GM21576 (cell line): ENCODE data around the gene KPNA2.
"Not testable (repeated sequence)": the region's sequence is repeated elsewhere in the genome, so short reads cannot be mapped to it uniquely, and the experiment has no call there.

Experiments
- ATAC-seq: cut with Tn5 transposase; IDR thresholded peaks from one replicate; pipeline ENCODE4 v1.9.1; 2021; ENCODE audit warnings: mild to moderate bottlenecking, moderate library complexity; ENCODE audit not compliant: unreplicated experiment

The KPNA2 gene

GRCh38 chr17:68035523-68036303 is at the start of gene KPNA2:
Gene KPNA2 (plus strand): TSS chr17:68035735. CDS start chr17:68037133, 1,398 bp downstream.
- peak; percentile 90 for ATAC-seq

DNA sequence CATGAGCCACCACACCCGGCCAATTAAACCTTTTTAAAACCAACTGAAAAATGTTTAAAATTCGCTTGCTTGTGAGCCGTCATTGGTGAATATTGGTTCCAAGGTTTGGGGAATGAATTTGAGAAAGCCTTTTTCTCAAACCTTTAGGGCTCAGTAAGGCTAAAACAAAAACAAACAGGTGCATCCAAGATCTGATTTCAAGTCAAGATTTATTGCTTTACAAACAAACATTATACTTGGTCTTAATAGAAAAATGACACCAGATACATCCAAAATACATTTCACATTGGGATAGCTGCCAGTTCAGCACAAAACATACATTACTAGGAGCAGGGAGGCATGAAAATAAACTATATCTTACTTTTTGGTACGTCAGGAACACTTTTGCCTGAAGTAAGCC is 44.6 kb upstream of the KPNA2 start:
- no peak for ATAC-seq

DNA sequence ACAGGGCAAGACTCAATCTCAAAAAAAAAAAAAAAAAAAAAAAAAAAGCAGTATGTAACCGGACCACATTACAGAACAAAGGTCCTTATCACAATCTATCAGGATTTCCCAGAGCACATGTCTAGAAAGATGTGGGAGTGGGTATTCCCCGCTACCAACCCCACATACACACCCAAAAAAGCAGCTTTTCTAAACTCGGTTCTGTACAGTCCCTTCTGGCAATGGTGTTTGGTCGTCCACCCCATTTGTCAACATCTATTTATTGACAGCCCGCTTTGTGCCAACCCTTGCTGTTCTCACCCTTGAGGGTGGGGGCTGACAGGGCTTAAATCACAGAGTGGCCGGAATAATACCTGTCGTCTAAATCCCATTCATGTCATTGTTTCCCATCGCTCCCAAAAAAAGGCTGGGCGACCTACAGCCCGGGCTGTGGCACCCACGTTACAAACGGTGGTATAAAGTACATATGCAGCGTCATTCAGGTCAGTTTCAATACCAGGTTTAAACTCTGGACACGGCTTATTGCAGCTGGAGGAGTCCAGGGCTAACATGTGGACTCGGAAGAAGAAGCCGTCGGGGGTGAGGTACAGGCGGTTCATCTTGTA is 42.9 kb upstream of the KPNA2 start:
- no peak for ATAC-seq

DNA sequence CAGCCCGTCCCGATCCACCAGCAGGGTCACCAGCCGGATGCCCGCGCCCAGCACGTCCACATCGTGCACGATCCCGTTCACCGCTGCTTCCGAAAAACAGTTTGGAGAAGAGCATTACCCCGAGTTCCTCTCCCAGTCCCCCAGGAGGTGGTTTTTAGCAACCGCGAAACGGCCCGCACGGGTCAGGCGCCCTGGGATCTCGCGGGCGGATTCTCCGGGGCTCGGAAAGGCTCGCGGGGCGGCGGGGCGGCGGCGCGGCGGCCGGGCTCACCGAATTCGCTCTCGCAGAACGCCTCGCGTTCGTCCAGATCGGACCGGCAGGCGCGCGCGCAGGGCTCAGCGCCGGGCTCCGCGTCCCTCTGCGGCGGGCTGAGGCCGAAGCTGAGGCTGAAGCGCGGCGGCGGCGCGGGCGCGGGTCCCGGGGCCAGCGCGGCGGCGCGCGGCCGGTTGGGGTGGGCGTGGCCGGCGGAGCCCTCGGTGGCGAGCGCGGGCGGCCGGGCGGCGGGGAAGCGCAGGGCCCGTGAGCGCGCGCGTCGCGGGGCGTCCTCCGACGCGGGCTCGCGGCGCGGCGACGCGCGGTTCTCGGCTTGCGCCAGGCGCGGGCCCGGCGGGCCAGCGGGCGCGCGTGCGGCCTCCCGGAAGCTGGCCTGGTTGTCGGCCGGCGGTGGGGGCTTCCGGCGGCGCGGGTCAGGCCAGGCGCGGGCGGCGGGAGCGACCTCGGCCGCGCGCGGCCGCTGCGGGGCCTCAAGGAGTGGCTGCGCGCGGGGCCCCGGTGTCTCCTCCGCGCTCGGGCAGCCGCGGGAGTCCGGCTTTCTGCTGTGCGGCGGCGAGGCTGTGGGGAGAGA is 42.2 kb upstream of the KPNA2 start:
- ATAC-seq, result peak; percentile 74

- peak; percentile 3 for ATAC-seq
Measured at GRCh38 chr17:67993998-67994361, 41.6 kb upstream of the KPNA2 start.

- no peak for ATAC-seq
Measured at GRCh38 chr17:67994817-67995569, 40.5 kb upstream of the KPNA2 start.

- ATAC-seq, result no peak
Measured at GRCh38 chr17:67995570-67996263, 39.8 kb upstream of the KPNA2 start.

DNA sequence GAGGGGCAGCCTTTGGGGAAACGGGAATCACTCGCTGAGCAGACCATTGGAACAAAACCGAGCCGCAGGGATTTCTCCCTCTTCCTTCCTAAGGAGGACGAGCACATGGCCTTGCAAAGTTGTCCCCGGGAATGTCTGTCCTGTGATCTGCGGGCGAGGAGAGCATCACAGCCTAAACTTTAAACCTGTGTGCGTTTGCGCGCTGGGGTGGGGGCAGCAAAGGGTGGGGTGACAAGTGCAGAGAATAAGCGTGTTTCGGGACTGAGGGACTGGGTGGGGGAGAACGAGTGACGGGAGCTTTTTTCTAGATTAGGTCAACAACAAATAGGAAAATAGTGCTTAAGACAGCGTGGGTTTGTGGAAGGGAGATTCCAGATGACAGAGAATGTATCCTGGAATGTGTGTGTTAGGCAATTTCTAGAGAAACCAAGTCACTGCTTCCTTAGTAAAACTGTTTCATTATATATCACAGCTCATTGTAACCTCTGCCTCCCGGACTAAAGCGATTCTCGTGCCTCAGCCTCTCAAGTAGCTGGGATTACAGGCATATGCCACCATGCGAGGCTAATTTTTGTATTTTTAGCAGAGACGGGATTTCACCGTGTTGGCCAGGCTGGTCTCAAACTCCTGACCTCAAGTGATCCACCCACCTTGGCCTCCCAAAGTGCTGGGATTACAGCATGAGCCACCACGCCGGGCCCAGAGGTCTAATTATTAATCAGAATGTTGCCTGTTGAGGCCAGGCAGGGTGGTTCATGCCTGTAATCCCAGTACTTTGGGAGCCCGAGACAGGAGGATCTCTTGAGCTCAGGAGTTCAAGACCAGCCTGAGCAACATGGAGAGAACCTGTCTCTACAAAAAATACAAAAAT is 39.0 kb upstream of the KPNA2 start, which contains the start of gene C17orf58:
C17orf58 (minus strand) TSS at position 169 of the 871 bp plus-strand sequence. CDS start 271 bp downstream, outside the sequence.
- not testable (repeated sequence) for ATAC-seq

GRCh38 chr17:67998466-67998865 is 37.1 kb upstream of the KPNA2 start:
- no peak for ATAC-seq

DNA sequence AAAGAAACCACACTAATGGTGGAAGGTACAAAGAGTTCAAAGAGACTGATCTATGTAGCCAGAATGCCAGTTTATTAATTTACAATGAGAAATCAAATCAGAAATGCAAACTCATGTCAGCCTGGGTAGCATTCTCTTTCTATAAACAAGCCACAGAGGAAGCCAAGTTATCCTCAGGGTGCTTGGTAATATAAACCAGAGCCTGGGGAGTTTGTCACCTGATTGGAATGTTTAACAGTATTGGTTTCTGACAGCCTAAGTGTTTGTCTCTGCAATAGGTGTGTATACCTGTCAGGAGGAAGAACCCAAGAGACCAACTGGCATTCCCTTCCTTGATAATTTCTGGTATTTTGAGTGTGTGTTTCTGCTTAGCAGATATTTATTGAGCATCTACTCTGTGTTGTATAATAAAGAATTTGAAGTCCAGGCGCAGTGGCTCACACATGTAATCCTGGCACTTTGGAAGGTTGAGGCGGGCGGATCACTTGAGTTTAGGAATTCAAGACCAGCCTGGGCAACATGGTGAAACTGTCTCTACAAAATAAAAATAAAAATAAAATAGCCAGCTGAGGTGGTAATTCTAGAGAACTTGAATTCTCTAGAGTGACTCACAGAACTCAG is 36.1 kb upstream of the KPNA2 start:
- ATAC-seq, result no peak

DNA sequence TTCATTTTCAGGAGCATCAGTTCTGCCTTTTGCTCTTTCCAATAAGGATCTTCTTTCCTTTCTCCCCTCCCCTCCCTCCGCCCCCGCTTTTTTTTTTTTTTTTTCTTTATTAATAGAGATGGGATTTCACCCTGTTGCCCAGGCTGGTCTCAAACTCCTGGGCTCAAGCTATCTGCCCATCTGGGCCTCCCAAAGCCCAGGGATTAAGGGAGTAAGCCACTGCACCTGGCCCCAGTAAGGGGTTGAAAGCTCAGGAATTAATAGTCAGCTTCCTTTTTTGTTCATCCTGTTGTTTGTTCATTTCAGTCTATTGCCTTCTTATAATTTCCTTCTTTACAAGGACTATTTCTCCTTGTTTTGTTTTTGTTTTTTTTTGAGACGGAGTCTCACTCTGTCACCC is 31.3 kb upstream of the KPNA2 start:
- no peak for ATAC-seq

- no peak for ATAC-seq
Measured at GRCh38 chr17:68006797-68007196, 28.7 kb upstream of the KPNA2 start.

- peak; percentile 66 for ATAC-seq
Measured at GRCh38 chr17:68011199-68011665, 24.3 kb upstream of the KPNA2 start.

DNA sequence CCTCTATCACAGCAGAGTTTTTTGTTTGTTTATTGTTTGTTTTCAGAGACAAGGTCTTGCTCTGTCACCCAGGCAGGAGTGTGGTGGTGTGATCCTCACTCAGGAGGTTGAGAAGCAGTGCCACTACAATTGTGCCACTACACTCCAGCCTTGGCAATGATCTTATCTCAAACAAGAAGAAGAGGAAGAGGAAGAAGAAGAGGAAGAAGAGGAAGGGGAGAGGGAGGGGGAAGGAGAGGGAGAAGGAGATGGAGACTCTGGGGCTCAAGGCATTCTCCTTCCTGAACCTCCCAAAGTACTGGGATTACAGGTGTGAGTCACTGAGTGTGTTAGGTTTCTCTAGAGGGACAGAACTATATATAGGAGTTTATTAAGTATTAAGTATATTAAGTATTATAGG is 22.1 kb upstream of the KPNA2 start:
- no peak for ATAC-seq

DNA sequence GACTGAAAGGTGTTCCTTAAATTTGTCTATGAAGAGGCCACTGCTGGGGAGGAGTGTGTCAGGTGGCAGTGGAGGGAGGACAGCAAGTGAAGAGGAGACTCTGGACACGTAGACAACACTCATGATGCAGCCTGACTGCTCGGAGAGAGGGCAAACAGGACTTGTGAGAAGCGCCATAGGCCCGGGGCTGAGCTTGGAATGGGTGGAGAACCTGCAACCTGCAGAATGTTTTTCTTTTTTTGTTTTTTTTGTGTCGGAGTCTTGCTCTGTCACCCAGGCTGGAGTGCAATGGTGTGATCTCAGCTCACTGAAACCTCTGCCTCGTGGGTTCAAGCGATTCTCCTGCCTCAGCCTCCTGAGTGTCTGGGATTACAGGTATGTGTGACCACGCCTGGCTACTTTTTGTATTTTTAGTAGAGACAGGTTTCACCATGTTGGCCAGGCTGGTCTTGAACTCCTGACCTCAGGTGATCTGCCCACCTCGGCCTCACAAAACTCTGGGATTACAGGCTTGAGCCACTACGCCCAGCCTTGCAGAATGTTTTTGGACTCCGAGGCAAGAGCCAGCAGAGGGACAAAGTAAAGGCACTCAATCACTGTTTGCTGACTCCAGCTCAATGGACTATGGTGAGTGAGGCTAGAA is 20.3 kb upstream of the KPNA2 start:
- no peak for ATAC-seq

DNA sequence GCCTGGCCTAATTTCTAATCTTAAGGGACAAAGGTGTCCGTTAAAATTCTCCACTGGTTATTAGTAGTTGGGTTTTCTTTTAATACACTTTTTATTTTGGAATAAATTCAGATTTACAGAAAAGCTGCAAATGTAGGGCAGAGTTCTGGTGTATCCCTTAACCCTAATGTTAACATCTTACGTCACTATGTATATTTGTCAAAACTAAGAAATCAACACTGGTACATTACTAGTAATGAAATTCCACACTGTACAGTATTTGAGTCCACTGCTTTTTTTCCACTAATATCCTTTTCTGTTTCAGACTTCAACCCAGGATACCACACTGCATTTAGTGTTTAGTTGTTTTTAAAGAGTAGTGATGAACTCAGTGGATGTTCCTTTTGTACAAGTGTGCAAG is 18.7 kb upstream of the KPNA2 start:
- no peak for ATAC-seq

- not testable (repeated sequence) for ATAC-seq
Measured at GRCh38 chr17:68018493-68018892, 17.0 kb upstream of the KPNA2 start.

GRCh38 chr17:68019336-68019674 is 16.2 kb upstream of the KPNA2 start:
- no peak for ATAC-seq
